ENCODE measurements around the gene METRNL.

Gene METRNL

DNA sequence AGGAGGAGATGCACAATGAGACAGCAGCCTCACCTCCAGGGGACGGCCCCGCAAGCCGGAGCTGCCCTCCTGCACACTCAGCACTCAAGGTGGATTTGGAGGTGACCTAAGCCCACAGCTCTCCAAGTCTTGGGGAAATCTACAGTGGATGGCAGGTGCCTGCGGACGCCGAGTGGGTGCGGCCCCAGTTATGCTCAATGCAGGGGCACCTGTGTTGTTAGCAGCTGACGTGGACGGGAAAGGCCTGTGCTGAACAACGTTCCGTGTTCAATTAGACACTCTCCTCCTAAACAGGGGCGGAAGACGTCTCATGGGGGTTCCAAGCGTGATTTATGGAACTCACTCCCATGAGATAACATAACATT, 22.0 kb upstream of the METRNL start:
- CTCF ChIA-PET: interaction anchor here (1.2 kb wide), 1 partner anchor 19 kb away, joined by 4 read pairs; no protein-coding TSS in a partner anchor
- POLR2A ChIA-PET: no interaction called here
- TF ChIP-seq, protein P1, sequence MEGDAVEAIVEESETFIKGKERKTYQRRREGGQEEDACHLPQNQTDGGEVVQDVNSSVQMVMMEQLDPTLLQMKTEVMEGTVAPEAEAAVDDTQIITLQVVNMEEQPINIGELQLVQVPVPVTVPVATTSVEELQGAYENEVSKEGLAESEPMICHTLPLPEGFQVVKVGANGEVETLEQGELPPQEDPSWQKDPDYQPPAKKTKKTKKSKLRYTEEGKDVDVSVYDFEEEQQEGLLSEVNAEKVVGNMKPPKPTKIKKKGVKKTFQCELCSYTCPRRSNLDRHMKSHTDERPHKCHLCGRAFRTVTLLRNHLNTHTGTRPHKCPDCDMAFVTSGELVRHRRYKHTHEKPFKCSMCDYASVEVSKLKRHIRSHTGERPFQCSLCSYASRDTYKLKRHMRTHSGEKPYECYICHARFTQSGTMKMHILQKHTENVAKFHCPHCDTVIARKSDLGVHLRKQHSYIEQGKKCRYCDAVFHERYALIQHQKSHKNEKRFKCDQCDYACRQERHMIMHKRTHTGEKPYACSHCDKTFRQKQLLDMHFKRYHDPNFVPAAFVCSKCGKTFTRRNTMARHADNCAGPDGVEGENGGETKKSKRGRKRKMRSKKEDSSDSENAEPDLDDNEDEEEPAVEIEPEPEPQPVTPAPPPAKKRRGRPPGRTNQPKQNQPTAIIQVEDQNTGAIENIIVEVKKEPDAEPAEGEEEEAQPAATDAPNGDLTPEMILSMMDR (IDR thresholded peaks at IDR 0.05; ENCODE audit: control extremely low read depth, extremely low read depth, low read depth, missing control alignments): no peak
- no peak for DNase-seq (ENCODE audit: extremely low spot score)

DNA sequence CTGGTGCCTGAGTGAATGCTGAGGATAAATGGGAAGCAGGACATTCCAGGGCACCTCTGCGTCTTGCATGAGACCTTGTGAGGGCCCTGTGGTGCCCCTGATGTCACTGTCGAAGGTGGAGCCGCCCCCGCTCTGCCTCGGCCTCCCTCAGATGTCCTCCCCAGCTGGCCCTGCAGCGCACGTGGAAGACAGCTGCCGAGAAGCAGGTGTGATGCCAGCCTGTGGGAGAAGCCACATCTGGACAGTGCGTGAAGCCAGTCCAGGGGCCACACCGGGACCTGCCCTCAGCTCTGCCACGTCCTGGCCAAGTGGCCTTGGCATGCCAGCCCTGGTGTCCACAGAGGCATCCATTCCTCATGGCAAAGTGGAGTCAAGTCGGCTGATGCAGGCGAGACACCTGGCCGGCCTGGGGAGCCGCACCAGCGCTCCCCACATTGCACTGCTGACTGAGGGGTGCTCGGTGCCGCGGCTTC, 21.6 kb upstream of the METRNL start:
- TF ChIP-seq, protein P1 (IDR thresholded peaks at IDR 0.05; ENCODE audit: control extremely low read depth, extremely low read depth, low read depth, missing control alignments): no peak
- CTCF ChIA-PET: interaction anchor here (1.2 kb wide), 1 partner anchor 18 kb away, joined by 4 read pairs; no protein-coding TSS in a partner anchor
- POLR2A ChIA-PET: no interaction called here
- no peak for DNase-seq (ENCODE audit: extremely low spot score)

DNA sequence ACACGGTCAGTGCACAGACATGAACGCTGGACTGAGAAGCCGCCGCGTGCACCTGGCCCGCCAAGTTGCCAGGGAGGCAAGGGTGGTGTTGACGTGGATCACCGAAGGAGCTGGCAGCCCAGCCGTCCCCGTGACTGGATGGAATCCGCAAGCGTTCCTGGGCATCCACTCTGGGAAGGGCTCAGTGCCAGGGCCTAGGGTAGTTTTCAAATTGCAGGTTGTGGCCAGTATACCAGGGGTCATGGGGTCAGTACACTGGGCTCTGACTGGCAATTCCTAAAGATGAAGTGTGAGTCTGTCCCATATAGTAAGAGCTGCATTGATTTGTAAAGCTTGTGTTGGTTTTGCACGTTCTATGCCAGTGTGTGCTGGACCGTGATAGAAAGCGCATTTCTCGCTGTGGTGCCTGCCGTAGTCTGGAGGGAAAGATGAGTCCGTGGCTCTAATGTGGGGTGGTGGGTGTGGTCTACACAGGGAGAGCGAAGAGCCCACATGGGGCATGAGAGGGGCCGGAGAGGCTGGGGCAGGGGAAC, 21.1 kb upstream of the METRNL start:
- CTCF ChIA-PET: no interaction called here
- POLR2A ChIA-PET: no interaction called here
- no peak for DNase-seq (ENCODE audit: extremely low spot score)
- TF ChIP-seq, protein P1 (IDR thresholded peaks at IDR 0.05; ENCODE audit: control extremely low read depth, extremely low read depth, low read depth, missing control alignments): no peak

DNA sequence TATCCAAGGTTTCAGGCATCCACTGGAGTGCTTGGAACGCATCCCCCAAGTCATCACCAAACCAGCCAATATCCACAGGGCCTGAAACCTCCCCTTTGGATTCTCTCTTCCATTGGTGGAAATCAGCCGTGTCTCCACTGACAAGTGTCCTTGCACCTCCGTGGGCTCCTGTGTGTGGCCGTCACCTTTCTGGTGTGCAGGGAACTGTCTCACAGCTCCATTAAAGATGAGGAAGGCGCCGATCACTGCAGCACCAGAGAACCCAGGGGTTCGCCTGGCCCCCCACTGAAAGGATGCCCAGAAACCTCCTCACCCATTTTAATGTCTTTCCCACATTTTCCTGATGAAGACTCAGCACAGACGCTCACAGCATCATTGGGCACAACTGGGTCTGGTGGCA, 17.8 kb upstream of the METRNL start:
- TF ChIP-seq, protein P1 (IDR thresholded peaks at IDR 0.05; ENCODE audit: control extremely low read depth, extremely low read depth, low read depth, missing control alignments): no peak
- CTCF ChIA-PET: no interaction called here
- POLR2A ChIA-PET: no interaction called here
- DNase-seq (ENCODE audit: extremely low spot score): no peak

DNA sequence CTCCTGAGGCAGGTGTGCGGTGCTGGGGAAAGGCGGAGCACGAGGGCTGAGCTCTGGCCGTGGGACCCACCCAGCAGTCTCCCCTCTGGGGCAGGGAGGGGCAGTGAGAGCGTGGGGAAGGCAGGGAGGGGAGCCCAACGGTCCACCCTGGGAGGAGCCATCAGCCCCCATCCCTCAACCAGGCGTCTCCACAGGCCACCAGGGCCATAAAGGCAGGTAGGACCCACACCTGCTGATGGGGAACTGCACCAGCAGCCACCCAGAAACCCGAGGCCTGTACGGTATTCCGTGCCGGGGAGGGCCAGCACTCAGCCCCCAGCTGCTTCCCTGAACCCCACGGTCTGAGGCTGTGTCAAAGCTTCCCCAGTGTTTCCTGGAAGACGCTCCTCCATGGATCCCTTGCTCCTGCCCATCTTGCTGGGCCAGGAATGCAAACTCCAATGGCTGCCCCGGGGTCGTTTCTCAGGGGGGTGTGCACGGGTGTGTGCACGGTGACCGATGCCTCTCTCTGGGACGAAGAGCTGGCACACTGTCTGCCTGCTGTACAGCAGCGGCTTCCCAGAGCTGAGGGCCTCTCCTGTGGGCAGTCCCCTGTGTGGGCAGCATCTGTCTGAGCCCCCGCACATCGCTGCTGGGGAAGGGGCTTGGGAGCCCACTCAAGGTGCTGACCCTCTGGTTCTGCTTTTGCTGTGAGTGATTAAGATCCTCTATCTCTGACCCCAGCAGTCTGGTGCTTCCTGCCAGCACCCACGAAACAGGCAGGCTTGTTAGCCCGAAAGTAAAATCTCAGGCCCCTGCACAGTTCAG, 17.2 kb upstream of the METRNL start:
- POLR2A ChIA-PET: no interaction called here
- DNase-seq (ENCODE audit: extremely low spot score): no peak
- TF ChIP-seq, protein P1 (IDR thresholded peaks at IDR 0.05; ENCODE audit: control extremely low read depth, extremely low read depth, low read depth, missing control alignments): no peak
- CTCF ChIA-PET: no interaction called here

DNA sequence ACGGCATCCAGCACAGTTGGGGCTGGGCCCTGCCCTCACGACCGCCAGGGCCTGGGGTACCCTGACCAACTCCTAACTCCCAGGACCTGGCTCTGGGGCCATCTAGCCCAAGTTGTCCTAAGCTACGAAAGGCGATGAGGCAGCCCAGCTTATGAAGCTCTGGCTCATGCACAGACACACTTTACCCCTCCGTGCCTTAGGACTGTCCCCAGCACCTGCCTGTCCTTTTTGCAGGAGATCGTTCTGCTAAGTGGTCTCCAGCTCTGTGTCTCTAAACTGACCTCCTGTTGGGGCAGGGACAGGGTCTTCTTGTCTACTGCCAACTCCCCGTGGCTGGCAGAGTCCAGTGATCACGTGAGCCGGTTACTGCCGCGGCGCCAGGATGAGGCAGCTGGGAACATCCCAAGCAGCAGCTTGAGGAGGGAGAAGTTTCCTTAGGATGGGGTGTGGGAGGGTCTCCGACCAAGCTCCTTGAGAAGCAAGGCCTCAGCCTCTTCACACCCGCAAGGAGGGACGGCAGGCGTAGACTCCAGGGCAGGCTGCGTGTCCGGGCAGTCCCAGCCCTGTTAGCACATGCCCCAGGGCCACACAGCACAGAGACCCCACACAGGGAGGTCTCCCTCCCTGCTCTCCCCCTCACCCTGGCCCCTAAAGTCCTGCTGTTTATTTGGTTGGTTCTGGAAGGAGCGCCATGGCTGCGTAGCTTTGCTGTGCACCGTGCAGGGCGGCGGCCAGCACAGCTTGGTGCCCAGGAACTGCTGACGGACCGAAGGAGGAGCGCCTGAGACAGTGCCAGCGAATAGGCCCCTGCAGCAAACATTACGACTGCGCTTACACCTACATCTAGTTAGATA, 16.4 kb upstream of the METRNL start:
- TF ChIP-seq, protein P1 (IDR thresholded peaks at IDR 0.05; ENCODE audit: control extremely low read depth, extremely low read depth, low read depth, missing control alignments): no peak

More for the DNA sequence above, 16.4 kb upstream of the METRNL start:
- ChIA-PET CTCF (no interaction called here), POLR2A (no interaction called here)
- DNase-seq (ENCODE audit: extremely low spot score): no peak

Data from GM10248 (cell line).